HEK293T (cell line): Measurements from ENCODE around the gene CLRN2.

Source experiments
- BHLHE40 ChIP-seq: fragments of 450-650 bp; IDR thresholded peaks from 2 replicates; pipeline ENCODE4 v1.6.1; 2016; ENCODE audit warnings: mild to moderate bottlenecking, moderate library complexity, borderline replicate concordance
- ELF4 ChIP-seq: fragments of 450-650 bp; IDR thresholded peaks from 2 replicates; pipeline ENCODE4 v1.6.1; 2017; ENCODE audit warnings: antibody characterized with exemption
- LEF1 ChIP-seq: fragments of 450-650 bp; IDR thresholded peaks from 2 replicates; pipeline ENCODE4 v1.6.1; 2017; ENCODE audit warnings: mild to moderate bottlenecking, borderline replicate concordance
- SP1 ChIP-seq: fragments of 450-650 bp; IDR thresholded peaks from 2 replicates; pipeline ENCODE4 v1.6.1; 2017
- SUZ12 ChIP-seq: fragments of 450-650 bp; IDR thresholded peaks from 2 replicates; pipeline ENCODE4 v1.6.1; 2016; ENCODE audit warnings: mild to moderate bottlenecking
- TARDBP ChIP-seq: fragments of 450-650 bp; IDR thresholded peaks from 2 replicates; pipeline ENCODE4 v1.6.1; 2016
- ZNF384 ChIP-seq: fragments of 450-650 bp; IDR thresholded peaks from 2 replicates; pipeline ENCODE4 v1.6.1; 2016

DNA sequence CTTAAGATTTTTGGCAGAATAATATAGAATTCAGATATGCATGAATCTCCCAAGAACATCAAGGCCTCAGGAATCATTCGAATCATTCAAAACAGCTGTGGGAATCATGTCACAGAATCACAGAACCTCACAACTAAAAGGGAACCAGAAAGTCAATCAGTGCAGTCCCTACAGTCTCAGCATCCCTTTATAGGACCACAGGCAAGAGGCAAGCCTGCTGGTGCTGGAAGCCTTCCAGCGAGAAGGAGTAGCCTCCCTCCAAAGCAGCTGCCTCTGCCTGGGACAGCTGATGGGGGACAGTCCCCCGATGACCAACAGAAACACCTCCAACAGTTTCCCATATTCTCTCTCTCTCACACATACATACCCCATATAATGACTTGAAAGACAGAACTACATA is 23.8 kb upstream of the CLRN2 start:
- TF ChIP-seq TARDBP (no peak), LEF1 (no peak), SP1 (no peak), BHLHE40 (no peak), ELF4 (no peak), ZNF384 (no peak), SUZ12 (no peak)
